Skeletal muscle tissue (tissue), 4 donors: ENCODE measurements around the gene DOK7. TPM values are rescaled to one million over a fixed set of nuclear protein-coding genes. Genes with fewer than 3 reads are reported as not detected.

Experiments used
- H3K27ac ChIP-seq: one replicate; pipeline ENCODE4 v1.7.0; 2013; ENCODE audit warnings: mild to moderate bottlenecking, low read depth, low read length, inconsistent platforms
- H3K27me3 ChIP-seq, 3 donors: one replicate each; pipeline ENCODE4 v1.7.0; 2013; ENCODE audit warnings: low read length in 3 of 3; ENCODE audit not compliant: control insufficient read depth in 3 of 3, insufficient read depth in 3 of 3
- H3K36me3 ChIP-seq, 3 donors: one replicate each; pipeline ENCODE4 v1.7.0; 2013; ENCODE audit warnings: low read length in 3 of 3; ENCODE audit not compliant: control insufficient read depth in 3 of 3, insufficient read depth in 3 of 3
- H3K4me1 ChIP-seq, 3 donors: one replicate each; pipeline ENCODE4 v1.7.0; 2013; ENCODE audit warnings: low read length in 3 of 3, mild to moderate bottlenecking in 3 of 3; ENCODE audit not compliant: control insufficient read depth in 3 of 3, insufficient read depth in 3 of 3
- H3K4me3 ChIP-seq, 3 donors: one replicate each; pipeline ENCODE4 v1.7.0; 2013; ENCODE audit warnings: low read length in 3 of 3
- H3K9ac ChIP-seq, 3 donors: one replicate each; pipeline ENCODE4 v1.7.0; 2013; ENCODE audit warnings: low read length in 3 of 3, mild to moderate bottlenecking in 3 of 3, moderate library complexity in 2 of 3, low read depth in 1 of 3
- H3K9me3 ChIP-seq, 3 donors: one replicate each; pipeline ENCODE4 v1.7.0; 2013; ENCODE audit warnings: low read length in 3 of 3; ENCODE audit not compliant: control insufficient read depth in 3 of 3
- total RNA-seq: library from RNA; depleted of rRNA; stranded (reverse); fragments of >200 nt; gene quantifications from one replicate; pipeline ENCODE4 v1.2.3, GENCODE V29; 2014
- donor health status: Osteomylitis.

DOK7 gene
- total RNA-seq, 1 donor from 2014 or later: 9.9 TPM

GRCh38 chr4:3419836-3420605, 43.1 kb upstream of the DOK7 start:
- H3K27me3 ChIP-seq: no peaks in the 10 kb centered on the region
- no peaks in the 10 kb centered on the region for H3K9me3 ChIP-seq
- no peak overlapping the region for H3K27ac ChIP-seq
- no peak overlapping the region for H3K4me3 ChIP-seq
- H3K4me1 ChIP-seq: peaks cover 0 to 7% (median 6%) of the 10 kb centered on the region in 3 donors
- peaks cover 41 to 44% (median 42%) of the 10 kb centered on the region in 3 donors for H3K36me3 ChIP-seq
- no peak overlapping the region for H3K9ac ChIP-seq

- Histone ChIP-seq H3K27me3 (no peaks in the 10 kb centered on the region), H3K36me3 (peaks cover 42 to 46% (median 44%) of the 10 kb centered on the region in 3 donors), H3K4me3 (no peak overlapping the region), H3K4me1 (peaks cover 0 to 7% (median 6%) of the 10 kb centered on the region in 3 donors), H3K9ac (no peak overlapping the region), H3K27ac (no peak overlapping the region), H3K9me3 (no peaks in the 10 kb centered on the region)
Observed at GRCh38 chr4:3420606-3420955, 42.5 kb upstream of the DOK7 start.

GRCh38 chr4:3420956-3421355, 42.1 kb upstream of the DOK7 start:
- peaks cover 40 to 44% (median 44%) of the 10 kb centered on the region in 3 donors for H3K36me3 ChIP-seq
- H3K27me3 ChIP-seq: no peaks in the 10 kb centered on the region
- H3K27ac ChIP-seq: no peak overlapping the region

GRCh38 chr4:3421470-3421869, 41.6 kb upstream of the DOK7 start:
- no peak overlapping the region for H3K9ac ChIP-seq
- no peaks in the 10 kb centered on the region for H3K27me3 ChIP-seq
- peaks cover 39 to 40% (median 39%) of the 10 kb centered on the region in 3 donors for H3K36me3 ChIP-seq
- H3K4me3 ChIP-seq: no peak overlapping the region
- H3K4me1 ChIP-seq: peaks cover 0 to 7% (median 6%) of the 10 kb centered on the region in 3 donors
- no peak overlapping the region for H3K27ac ChIP-seq
- H3K9me3 ChIP-seq: no peaks in the 10 kb centered on the region

More at GRCh38 chr4:3420956-3421355, 42.1 kb upstream of the DOK7 start:
- Histone ChIP-seq H3K9ac (no peak overlapping the region), H3K4me3 (no peak overlapping the region), H3K4me1 (peaks cover 0 to 7% (median 6%) of the 10 kb centered on the region in 3 donors), H3K9me3 (no peaks in the 10 kb centered on the region)

DNA sequence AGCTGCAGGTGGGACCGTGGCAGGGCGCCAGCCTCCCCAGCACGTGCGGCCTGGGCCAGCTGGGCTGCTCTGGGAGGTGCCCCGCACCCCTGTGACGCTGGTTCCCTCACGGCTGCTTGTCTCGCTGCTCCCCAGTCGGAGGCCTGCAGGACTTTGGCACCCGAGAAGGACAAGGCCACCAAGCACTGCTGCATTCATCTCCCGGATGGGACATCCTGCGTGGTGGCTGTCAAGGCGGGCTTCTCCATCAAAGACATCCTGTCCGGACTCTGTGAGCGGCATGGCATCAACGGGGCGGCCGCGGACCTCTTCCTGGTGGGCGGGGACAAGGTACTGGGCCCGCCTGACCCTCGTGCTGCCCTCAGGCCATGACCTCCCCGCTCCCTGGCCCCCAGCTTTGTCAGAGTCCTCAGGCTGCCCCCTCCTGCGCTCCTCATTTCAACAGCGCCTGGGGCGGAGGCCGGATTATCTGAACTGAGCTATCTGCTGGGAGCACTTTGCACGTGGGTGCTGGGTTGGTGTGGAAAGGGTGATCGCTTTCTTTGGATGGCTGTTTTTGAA, 40.8 kb upstream of the DOK7 start:
- Histone ChIP-seq H3K9me3 (no peaks in the 10 kb centered on the region), H3K27me3 (no peaks in the 10 kb centered on the region), H3K9ac (no peak overlapping the region), H3K4me3 (no peak overlapping the region), H3K4me1 (peaks cover 0 to 7% (median 6%) of the 10 kb centered on the region in 3 donors), H3K36me3 (peaks cover 30 to 34% (median 30%) of the 10 kb centered on the region in 3 donors), H3K27ac (no peak overlapping the region)

- no peak overlapping the region for H3K4me3 ChIP-seq
- H3K27ac ChIP-seq: no peak overlapping the region
- H3K27me3 ChIP-seq: no peaks in the 10 kb centered on the region
- no peaks in the 10 kb centered on the region for H3K9me3 ChIP-seq
- no peak overlapping the region for H3K9ac ChIP-seq
- peaks cover 0 to 7% (median 6%) of the 10 kb centered on the region in 3 donors for H3K4me1 ChIP-seq
- H3K36me3 ChIP-seq: peaks cover 26 to 31% (median 29%) of the 10 kb centered on the region in 3 donors
Observed at GRCh38 chr4:3422808-3423297, 40.3 kb upstream of the DOK7 start.

- Histone ChIP-seq H3K27ac (no peak overlapping the region), H3K9ac (no peak overlapping the region), H3K9me3 (no peaks in the 10 kb centered on the region), H3K4me3 (no peak overlapping the region), H3K4me1 (peaks cover 0 to 3% (median 2%) of the 10 kb centered on the region in 3 donors), H3K27me3 (no peaks in the 10 kb centered on the region), H3K36me3 (peaks cover 25 to 28% (median 25%) of the 10 kb centered on the region in 3 donors)
Observed at GRCh38 chr4:3423406-3423805, 39.7 kb upstream of the DOK7 start.

DNA sequence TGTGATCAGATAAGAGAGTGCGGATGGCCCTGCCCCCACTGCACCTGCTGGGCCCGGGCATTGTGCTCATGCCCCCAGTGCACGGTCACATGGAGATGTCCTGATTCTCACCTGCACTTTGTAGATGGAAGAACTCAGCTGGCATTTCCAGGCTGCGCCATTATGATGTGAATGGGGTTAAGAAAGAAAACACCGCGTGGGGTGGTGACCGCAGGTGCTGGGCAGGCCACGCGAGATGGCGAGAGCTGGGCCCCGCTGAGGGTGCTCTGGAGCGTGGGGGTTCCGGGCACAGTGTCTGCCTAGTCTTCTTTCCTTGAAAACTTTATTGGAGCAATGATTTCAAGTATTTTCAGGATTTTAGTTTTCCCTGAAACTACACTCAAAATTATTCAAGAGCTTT, 39.2 kb upstream of the DOK7 start:
- no peaks in the 10 kb centered on the region for H3K4me1 ChIP-seq
- H3K9ac ChIP-seq: no peak overlapping the region
- H3K27me3 ChIP-seq: no peaks in the 10 kb centered on the region
- H3K27ac ChIP-seq: no peak overlapping the region
- no peaks in the 10 kb centered on the region for H3K9me3 ChIP-seq
- H3K36me3 ChIP-seq: peaks cover 26 to 29% (median 27%) of the 10 kb centered on the region in 3 donors
- no peak overlapping the region for H3K4me3 ChIP-seq

DNA sequence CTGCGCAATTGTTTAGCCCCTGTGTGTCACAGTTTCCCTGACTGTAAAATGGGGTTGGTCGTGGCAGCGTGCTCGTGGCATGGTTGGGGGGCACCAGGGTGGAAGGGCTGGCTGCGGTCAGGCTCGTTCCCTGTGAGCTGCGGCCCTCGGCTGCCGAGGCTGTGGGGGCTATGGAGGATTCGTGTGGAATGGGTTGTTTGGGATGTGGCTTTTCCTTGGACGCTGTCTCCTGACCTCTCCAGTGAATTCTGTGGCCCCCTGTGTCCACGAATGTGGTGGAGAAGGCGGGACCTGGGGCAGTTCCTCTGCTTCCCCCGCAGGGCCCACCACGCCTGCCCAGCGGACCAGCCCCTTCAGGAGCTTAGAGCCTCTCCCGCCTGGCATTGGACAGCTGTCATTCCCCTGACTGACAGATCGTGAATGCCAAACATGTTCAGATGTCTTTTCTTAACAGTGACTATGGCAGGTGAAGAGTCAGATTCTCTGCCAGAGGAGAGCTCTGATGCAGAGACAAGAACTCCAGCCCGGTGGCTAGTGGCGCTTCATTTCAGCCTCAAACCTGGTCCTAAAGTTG, 38.5 kb upstream of the DOK7 start:
- no peaks in the 10 kb centered on the region for H3K4me1 ChIP-seq
- H3K36me3 ChIP-seq: peaks cover 29 to 33% (median 31%) of the 10 kb centered on the region in 3 donors
- no peak overlapping the region for H3K4me3 ChIP-seq
- no peaks in the 10 kb centered on the region for H3K9me3 ChIP-seq
- H3K27me3 ChIP-seq: no peaks in the 10 kb centered on the region
- no peak overlapping the region for H3K9ac ChIP-seq
- H3K27ac ChIP-seq: no peak overlapping the region
